Psoas muscle (tissue), 8 donors: ENCODE measurements around the gene ARHGAP32. TPM values are rescaled to one million over a fixed set of nuclear protein-coding genes. Genes with fewer than 3 reads are reported as not detected.

Experiments
- ATAC-seq, 4 donors: fragments of 200-7000 bp; cut with Tn5 transposase; one replicate each; pipeline ENCODE4 v1.9.1; 2020; ENCODE audit warnings: moderate library complexity in 3 of 4, mild to moderate bottlenecking in 2 of 4
- DNase-seq, 2 donors: peaks; one replicate each; pipeline ENCODE4 v3.0.0-alpha.2; 2020
- H3K27ac ChIP-seq: fragments of 200-600 bp; one replicate; pipeline ENCODE4 v1.8.0; 2022
- H3K27me3 ChIP-seq, 3 donors: fragments of 200-600 bp in 1 of 3; one replicate each; pipeline versions ENCODE4 v1.6.1 to v1.8.0; 2013 to 2022; ENCODE audit warnings: low read length in 2 of 3, mild to moderate bottlenecking in 2 of 3, moderate library complexity in 1 of 3; ENCODE audit not compliant: insufficient read depth in 3 of 3
- H3K36me3 ChIP-seq, 2 donors: fragments of 200-600 bp in 1 of 2; one replicate each; pipeline versions ENCODE4 v1.6.1 to v1.8.0; 2013 to 2022; ENCODE audit warnings: low read depth in 1 of 2, mild to moderate bottlenecking in 1 of 2, moderate library complexity in 1 of 2; ENCODE audit not compliant: insufficient read depth in 1 of 2
- H3K4me1 ChIP-seq: fragments of 200-600 bp; one replicate; pipeline ENCODE4 v1.8.0; 2022
- H3K4me3 ChIP-seq: fragments of 200-600 bp; one replicate; pipeline ENCODE4 v1.8.0; 2022; ENCODE audit warnings: mild to moderate bottlenecking
- H3K9me3 ChIP-seq: fragments of 200-600 bp; one replicate; pipeline ENCODE4 v1.8.0; 2022
- CTCF ChIP-seq: fragments of 200-600 bp; IDR thresholded peaks from one replicate; pipeline ENCODE4 v1.8.0; 2022; ENCODE audit warnings: antibody characterized with exemption
- WGBS, 3 donors: extraction: QIAGEN DNeasy Blood & Tissue Kit; methylation state at CpG; one replicate each; pipeline versions ENCODE4 v1.1.6 to v1.1.7; 2013; 5-methylcytosine and 5-hydroxymethylcytosine counted together
- intact Hi-C, 2 donors: fragments of 100-400 bp; cut with DNase I; formaldehyde crosslinking; loops; one replicate each; pipeline versions ENCODE4 v1.11.0 to v1.14.2; 2022
- polyA plus RNA-seq, 3 donors: library from polyadenylated mRNA; stranded (reverse); fragments of 200-250 nt; gene quantifications; one replicate each; pipeline ENCODE4 v1.2.3, GENCODE V29; 2013
- total RNA-seq, 4 donors: library from RNA; stranded (reverse); fragmentation: NEBNext Ultra II Directional in 2 of 4; extraction: Animal tissue kit (Norgen Biotek cat#: 25700) in 2 of 4; gene quantifications; one replicate each; pipeline versions ENCODE4 v1.2.1 to v1.2.4, GENCODE V29; 2021 to 2023
- donor health status: healthy with polysubstance abuse.
- donor health status: DM: no; HTN: no; CAD: no; lungs with moderate emphysema.
- donor health status: Bipolar disorder and iron deficiency.
- donor health status: healthy.
- donor health status: DM: yes; HTN: yes; CAD: no.
- donor health status: DM: no; HTN: no; CAD: no.
- donor health status: DM: no; HTN: no; CAD: no.
- donor health status: DM: yes; HTN: yes; CAD: no.

ARHGAP32 gene
- total and polyA plus RNA-seq, 7 donors, result 1.3 to 10.1 (median 6.4) TPM

GRCh38 chr11:128988242-128988970 is 203.7 kb downstream of the ARHGAP32 start:
- Histone ChIP-seq H3K27ac (no peak overlapping the region), H3K9me3 (no peaks in the 10 kb centered on the region), H3K4me1 (no peaks in the 10 kb centered on the region), H3K4me3 (no peak overlapping the region), H3K27me3 (no peaks in the 10 kb centered on the region), H3K36me3 (peaks cover 0 to 15% of the 10 kb centered on the region in 2 donors)
- no peak for TF ChIP-seq CTCF
- ATAC-seq, result no peak
- no peak for DNase-seq
- intact Hi-C loops, result no loop called here

GRCh38 chr11:128985880-128986279 is 206.2 kb downstream of the ARHGAP32 start:
- H3K4me1 ChIP-seq, result no peaks in the 10 kb centered on the region
- no peak overlapping the region for H3K27ac ChIP-seq
- no peak for ATAC-seq
- intact Hi-C loops, result no loop called here
- no peaks in the 10 kb centered on the region for H3K9me3 ChIP-seq
- 81 to 84% (median 84%) methylated on average over 5 of the region's 5 CpGs for WGBS, 3 donors
- DNase-seq, result no peak
- no peaks in the 10 kb centered on the region for H3K27me3 ChIP-seq
- no peak overlapping the region for H3K4me3 ChIP-seq
- H3K36me3 ChIP-seq, result peaks cover 0 to 26% of the 10 kb centered on the region in 2 donors
- TF ChIP-seq CTCF, result no peak

- no peak for TF ChIP-seq CTCF
- Histone ChIP-seq H3K4me3 (no peak overlapping the region), H3K27me3 (no peaks in the 10 kb centered on the region), H3K27ac (no peak overlapping the region), H3K36me3 (peaks cover 0 to 54% of the 10 kb centered on the region in 2 donors), H3K9me3 (no peaks in the 10 kb centered on the region), H3K4me1 (no peaks in the 10 kb centered on the region)
- WGBS, 3 donors, result 87 to 95% (median 90%) methylated on average over 8 of the region's 8 CpGs
- intact Hi-C loops, result no loop called here
- no peak for DNase-seq
- ATAC-seq, result no peak
Observed at GRCh38 chr11:128983023-128983422, 209.1 kb downstream of the ARHGAP32 start.

- no peaks in the 10 kb centered on the region for H3K9me3 ChIP-seq
Observed at GRCh38 chr11:128981254-128981653, 210.9 kb downstream of the ARHGAP32 start.

More at GRCh38 chr11:128981254-128981653, 210.9 kb downstream of the ARHGAP32 start:
- no peak for TF ChIP-seq CTCF
- DNase-seq, result no peak
- WGBS, 3 donors, result 75 to 87% (median 81%) methylated on average over 7 of the region's 7 CpGs
- Histone ChIP-seq H3K4me3 (no peak overlapping the region), H3K27me3 (no peaks in the 10 kb centered on the region), H3K36me3 (peaks cover 0 to 69% of the 10 kb centered on the region in 2 donors), H3K27ac (no peak overlapping the region), H3K4me1 (no peaks in the 10 kb centered on the region)
- intact Hi-C loops, result no loop called here
- ATAC-seq, result no peak
